Neural cell (in vitro differentiated cells): ENCODE measurements around the gene DGLUCY. TPM values are rescaled to one million over a fixed set of nuclear protein-coding genes. Genes with fewer than 3 reads are reported as not detected.
A peak's percentile ranks its signal among the peaks of the same experiment; 100 is the strongest.

Source experiments
- H2AFZ ChIP-seq: fragments of 200-600, 300-800 bp; sonication (generic), shearing (Covaris generic); 2 replicates; pipeline ENCODE4 v1.6.0; 2014; ENCODE audit warnings: low read depth, mild to moderate bottlenecking, antibody characterized with exemption, low read length, moderate library complexity
- H3F3A ChIP-seq: fragments of 200-600 bp; shearing (Covaris generic); 2 replicates; pipeline ENCODE4 v1.6.1; 2016; ENCODE audit warnings: mild to moderate bottlenecking, moderate library complexity, mixed read lengths, antibody characterized with exemption, low read length; ENCODE audit not compliant: insufficient read depth, poor library complexity, severe bottlenecking
- H3K27ac ChIP-seq: fragments of 200-600, 300-800 bp; sonication (generic), shearing (Covaris generic); 2 replicates; pipeline ENCODE4 v1.5.1; 2014; ENCODE audit warnings: mild to moderate bottlenecking, low read length, moderate library complexity
- H3K27me3 ChIP-seq: fragments of 300-800, 200-600 bp; sonication (generic), shearing (Covaris generic); 2 replicates; pipeline ENCODE4 v1.6.0; 2014; ENCODE audit warnings: mild to moderate bottlenecking, low read depth, low read length, moderate library complexity; ENCODE audit not compliant: insufficient read depth
- H3K36me3 ChIP-seq: fragments of 300-800, 200-600 bp; sonication (generic), shearing (Covaris generic); 2 replicates; pipeline ENCODE4 v1.5.1; 2014; ENCODE audit warnings: mild to moderate bottlenecking, antibody characterized with exemption, low read length, moderate library complexity; ENCODE audit not compliant: insufficient read depth
- H3K4me2 ChIP-seq: fragments of 300-800, 200-600 bp; sonication (generic), shearing (Covaris generic); 2 replicates; pipeline ENCODE4 v1.6.0; 2014; ENCODE audit warnings: mild to moderate bottlenecking, low read length
- H3K4me3 ChIP-seq: fragments of 300-800, 200-600 bp; sonication (generic), shearing (Covaris generic); 2 replicates; pipeline ENCODE4 v1.5.1; 2014; ENCODE audit warnings: mild to moderate bottlenecking, low read length, moderate library complexity
- H3K79me2 ChIP-seq: fragments of 200-600 bp; shearing (Covaris generic); replicated peaks from 2 replicates; pipeline ENCODE4 v1.6.0; 2014; ENCODE audit warnings: mild to moderate bottlenecking, low read length, moderate library complexity; ENCODE audit not compliant: insufficient read depth
- H3K9ac ChIP-seq: fragments of 300-800, 200-600 bp; sonication (generic), shearing (Covaris generic); 2 replicates; pipeline ENCODE4 v1.6.1; 2016; ENCODE audit warnings: mild to moderate bottlenecking, low read length, mixed read lengths
- H3K9me2 ChIP-seq: fragments of 200-600 bp; shearing (Covaris generic); 2 replicates; pipeline ENCODE4 v1.6.1; 2016; ENCODE audit warnings: mild to moderate bottlenecking, low read length, mixed read lengths; ENCODE audit not compliant: insufficient read depth
- H3K9me3 ChIP-seq: fragments of 200-600, 300-800 bp; sonication (generic), shearing (Covaris generic); 2 replicates; pipeline ENCODE4 v1.6.1; 2016; ENCODE audit warnings: mild to moderate bottlenecking, mixed run types, low read length, moderate library complexity, mixed read lengths
- H4K20me1 ChIP-seq: fragments of 200-600 bp; shearing (Covaris generic); 2 replicates; pipeline ENCODE4 v1.6.1; 2016; ENCODE audit warnings: mild to moderate bottlenecking, mixed run types; ENCODE audit not compliant: insufficient read depth
- EP300 ChIP-seq: fragments of 450-650 bp; conservative IDR thresholded peaks from 2 replicates; pipeline ENCODE4 v1.6.1; 2014; ENCODE audit warnings: antibody characterized with exemption, mild to moderate bottlenecking, moderate library complexity; ENCODE audit not compliant: poor library complexity, severe bottlenecking
- EZH2 ChIP-seq: fragments of 200-600, 300-800 bp; shearing (Covaris generic), sonication (generic); IDR thresholded peaks from 2 replicates; pipeline ENCODE4 v1.6.1; 2014; ENCODE audit warnings: antibody characterized with exemption, low read length, borderline replicate concordance, mild to moderate bottlenecking; ENCODE audit not compliant: insufficient read depth, poor library complexity, severe bottlenecking
- MXI1 ChIP-seq: fragments of 450-650 bp; conservative IDR thresholded peaks from 2 replicates; pipeline ENCODE4 v1.6.1; 2014; ENCODE audit warnings: antibody characterized with exemption, mild to moderate bottlenecking; ENCODE audit not compliant: poor library complexity, severe bottlenecking
- POLR2AphosphoS5 ChIP-seq: IDR thresholded peaks from 2 replicates; pipeline ENCODE4 v1.6.1; 2012
- REST ChIP-seq: IDR thresholded peaks from 2 replicates; pipeline ENCODE4 v1.6.1; 2012; ENCODE audit warnings: borderline replicate concordance
- polyA plus RNA-seq: library from polyadenylated mRNA; depleted of rRNA; stranded (reverse); fragments of >200 nt; gene quantifications from 2 replicates; pipeline ENCODE4 v1.2.3, GENCODE V29; 2014
- TF ChIP-seq, protein P1 (sequence below): fragments of 450-650 bp; IDR thresholded peaks from 2 replicates; pipeline ENCODE4 v1.5.1; 2014; ENCODE audit warnings: antibody characterized with exemption, mild to moderate bottlenecking, moderate library complexity; ENCODE audit not compliant: poor library complexity, severe bottlenecking

DGLUCY gene
- polyA plus RNA-seq, 1 donor from 2014 or later = 30.5 TPM

DNA sequence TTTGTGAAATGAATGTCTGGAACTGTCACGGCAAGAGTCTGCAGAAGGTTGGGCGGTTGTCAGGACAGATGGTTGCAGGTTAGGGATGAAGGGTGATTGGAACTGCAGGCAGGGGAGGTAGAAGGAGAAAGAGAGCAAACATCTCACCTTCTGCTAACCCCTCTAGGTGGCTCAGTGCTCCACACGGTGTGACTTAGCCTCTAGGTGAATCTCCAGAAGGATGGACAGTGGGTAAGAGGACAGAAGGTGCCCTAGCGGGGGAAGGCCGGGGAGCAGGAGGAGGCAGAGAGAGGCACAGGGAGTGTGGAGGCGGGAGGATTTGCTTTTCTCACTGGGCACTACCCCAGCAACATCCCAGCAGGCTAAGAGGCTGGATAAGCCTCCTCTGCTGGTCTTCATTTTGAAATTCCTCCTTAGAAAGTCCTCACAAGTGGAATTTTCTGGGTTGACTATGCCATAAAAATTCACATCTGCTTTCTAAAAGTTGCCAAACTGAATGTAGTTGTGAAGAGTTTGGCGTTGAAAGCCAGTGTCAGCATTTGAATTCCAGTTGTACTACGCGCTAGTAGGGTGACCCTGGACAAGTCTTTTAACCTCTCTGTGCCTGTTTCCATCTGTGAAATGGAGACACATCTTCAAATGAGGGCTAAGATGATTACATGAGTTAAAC is 141.3 kb downstream of the DGLUCY start:
- TF ChIP-seq MXI1 (no peak), REST (no peak), EZH2 (no peak), EP300 (no peak), POLR2AphosphoS5 (no peak)
- no peak overlapping the region for H3K4me2 ChIP-seq
- H3K9me2 ChIP-seq = no peaks in the 10 kb centered on the region
- no peaks in the 10 kb centered on the region for H3K9me3 ChIP-seq
- no peak overlapping the region for H3K9ac ChIP-seq
- no peaks in the 10 kb centered on the region for H3F3A ChIP-seq
- H3K27ac ChIP-seq = no peak overlapping the region
- no peaks in the 10 kb centered on the region for H3K79me2 ChIP-seq
- H4K20me1 ChIP-seq = no peaks in the 10 kb centered on the region
- H3K27me3 ChIP-seq = peaks cover 4% of the 10 kb centered on the region
- no peak overlapping the region for H3K4me3 ChIP-seq
- no peaks in the 10 kb centered on the region for H3K36me3 ChIP-seq
- no peak overlapping the region for H2AFZ ChIP-seq

DNA sequence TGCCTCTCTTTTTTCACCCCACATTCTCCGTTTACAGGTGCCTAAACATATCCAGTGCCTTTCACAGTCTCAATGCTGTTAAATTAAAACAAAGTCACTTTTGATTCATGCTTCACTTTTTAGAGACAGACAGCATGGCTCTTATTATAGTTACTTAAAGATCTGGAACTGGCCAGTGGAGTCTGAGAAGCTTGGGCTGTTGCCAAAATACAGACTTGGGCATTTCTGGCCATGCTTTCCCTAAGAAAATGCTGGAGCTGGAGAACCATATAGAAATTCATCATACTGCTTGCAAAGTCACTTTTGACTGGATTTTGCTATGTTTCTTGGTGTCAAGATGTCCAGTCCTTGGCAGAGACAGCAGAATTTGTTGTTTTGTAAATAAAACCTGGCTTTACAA is 142.8 kb downstream of the DGLUCY start:
- TF ChIP-seq POLR2AphosphoS5 (no peak), MXI1 (no peak), REST (no peak)
- TF ChIP-seq, protein P1, sequence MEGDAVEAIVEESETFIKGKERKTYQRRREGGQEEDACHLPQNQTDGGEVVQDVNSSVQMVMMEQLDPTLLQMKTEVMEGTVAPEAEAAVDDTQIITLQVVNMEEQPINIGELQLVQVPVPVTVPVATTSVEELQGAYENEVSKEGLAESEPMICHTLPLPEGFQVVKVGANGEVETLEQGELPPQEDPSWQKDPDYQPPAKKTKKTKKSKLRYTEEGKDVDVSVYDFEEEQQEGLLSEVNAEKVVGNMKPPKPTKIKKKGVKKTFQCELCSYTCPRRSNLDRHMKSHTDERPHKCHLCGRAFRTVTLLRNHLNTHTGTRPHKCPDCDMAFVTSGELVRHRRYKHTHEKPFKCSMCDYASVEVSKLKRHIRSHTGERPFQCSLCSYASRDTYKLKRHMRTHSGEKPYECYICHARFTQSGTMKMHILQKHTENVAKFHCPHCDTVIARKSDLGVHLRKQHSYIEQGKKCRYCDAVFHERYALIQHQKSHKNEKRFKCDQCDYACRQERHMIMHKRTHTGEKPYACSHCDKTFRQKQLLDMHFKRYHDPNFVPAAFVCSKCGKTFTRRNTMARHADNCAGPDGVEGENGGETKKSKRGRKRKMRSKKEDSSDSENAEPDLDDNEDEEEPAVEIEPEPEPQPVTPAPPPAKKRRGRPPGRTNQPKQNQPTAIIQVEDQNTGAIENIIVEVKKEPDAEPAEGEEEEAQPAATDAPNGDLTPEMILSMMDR = no peak
- H3K36me3 ChIP-seq = no peaks in the 10 kb centered on the region
- no peaks in the 10 kb centered on the region for H3F3A ChIP-seq
- H3K27ac ChIP-seq = no peak overlapping the region
- H3K4me2 ChIP-seq = peak overlapping the region; percentile 25
- peaks cover 4% of the 10 kb centered on the region for H3K27me3 ChIP-seq
- peak overlapping the region; percentile 26 for H3K9ac ChIP-seq
- no peaks in the 10 kb centered on the region for H3K9me3 ChIP-seq
- H3K9me2 ChIP-seq = no peaks in the 10 kb centered on the region
- H3K79me2 ChIP-seq = no peaks in the 10 kb centered on the region
- H3K4me3 ChIP-seq = no peak overlapping the region
- no peaks in the 10 kb centered on the region for H4K20me1 ChIP-seq
- no peak overlapping the region for H2AFZ ChIP-seq
